ENCODE data around the gene TBC1D14. TPM values are rescaled to one million over a fixed set of nuclear protein-coding genes. Genes with fewer than 3 reads are reported as not detected.
A peak's percentile ranks its signal among the peaks of the same experiment; 100 is the strongest.

The TBC1D14 gene
- total RNA-seq: 35.4 TPM

- H3K4me1 ChIP-seq (ENCODE audit: insufficient read depth, low read length): peaks cover 59% of the 10 kb centered on the region
- no peaks in the 10 kb centered on the region for H3K27me3 ChIP-seq (ENCODE audit: insufficient read depth, low read length)
- no peaks in the 10 kb centered on the region for H3K9me3 ChIP-seq (ENCODE audit: low read depth, low read length)
- peak within 1 kb of the TSS; percentile 83 for H3K4me3 ChIP-seq (ENCODE audit: low read length)
Measured at GRCh38 chr4:6909113-6909969, at the start of gene TBC1D14. Gene TBC1D14 (plus strand): TSS chr4:6909826. CDS start chr4:6923390, 13,564 bp downstream.

DNA sequence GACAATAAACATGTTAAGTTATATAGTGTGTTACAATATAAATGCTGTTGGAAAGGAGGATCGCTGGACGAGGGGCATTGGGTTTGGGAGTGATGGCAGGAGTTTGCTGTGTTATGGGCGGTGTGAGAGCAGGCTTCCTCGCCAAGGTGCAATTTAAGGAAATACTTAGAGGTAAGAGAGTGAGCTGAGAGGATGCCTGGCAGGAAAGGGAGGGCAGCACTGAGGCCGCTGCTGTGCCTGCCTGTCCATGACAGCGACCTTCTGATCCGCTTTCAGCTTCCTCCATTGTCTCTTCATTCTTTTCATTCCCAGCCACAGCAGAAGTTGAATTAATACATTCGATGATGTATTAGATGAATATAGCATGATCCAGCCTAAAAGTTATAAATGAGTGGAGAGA lies 41.2 kb upstream of the TBC1D14 start:
- peaks cover 12% of the 10 kb centered on the region for H3K4me1 ChIP-seq (ENCODE audit: insufficient read depth, low read length)
- H3K27me3 ChIP-seq (ENCODE audit: insufficient read depth, low read length): no peaks in the 10 kb centered on the region
- no peaks in the 10 kb centered on the region for H3K9me3 ChIP-seq (ENCODE audit: low read depth, low read length)
- no peak overlapping the region for H3K4me3 ChIP-seq (ENCODE audit: low read length)

DNA sequence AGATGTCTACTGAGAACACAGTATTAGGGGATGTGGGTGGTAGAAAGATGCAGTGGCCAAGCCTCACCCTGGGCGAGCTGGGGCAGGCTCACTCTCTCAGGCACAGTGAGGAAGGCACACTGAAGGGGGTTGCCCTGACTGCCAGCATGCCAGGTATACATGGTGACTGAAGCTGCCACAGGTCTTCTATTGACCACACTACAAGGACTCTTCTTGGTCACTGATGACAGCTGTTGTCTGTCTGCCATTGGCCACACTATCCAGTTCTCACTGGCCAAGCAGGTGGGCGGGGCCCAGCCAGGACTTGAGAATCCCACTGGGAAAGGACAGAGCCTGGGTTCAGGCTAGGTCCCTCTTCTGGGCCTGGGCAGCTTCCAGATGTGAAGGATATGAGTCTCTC lies 39.7 kb upstream of the TBC1D14 start:
- H3K9me3 ChIP-seq (ENCODE audit: low read depth, low read length): no peaks in the 10 kb centered on the region
- no peak overlapping the region for H3K4me3 ChIP-seq (ENCODE audit: low read length)
- peaks cover 22% of the 10 kb centered on the region for H3K4me1 ChIP-seq (ENCODE audit: insufficient read depth, low read length)
- H3K27me3 ChIP-seq (ENCODE audit: insufficient read depth, low read length): no peaks in the 10 kb centered on the region

- no peaks in the 10 kb centered on the region for H3K27me3 ChIP-seq (ENCODE audit: insufficient read depth, low read length)
- no peak overlapping the region for H3K4me3 ChIP-seq (ENCODE audit: low read length)
- H3K9me3 ChIP-seq (ENCODE audit: low read depth, low read length): no peaks in the 10 kb centered on the region
- H3K4me1 ChIP-seq (ENCODE audit: insufficient read depth, low read length): peaks cover 36% of the 10 kb centered on the region
Measured at GRCh38 chr4:6873291-6873690, 36.3 kb upstream of the TBC1D14 start.

GRCh38 chr4:6873792-6874461 lies 35.7 kb upstream of the TBC1D14 start:
- Histone ChIP-seq H3K4me1 (ENCODE audit: insufficient read depth, low read length) (peaks cover 36% of the 10 kb centered on the region), H3K4me3 (ENCODE audit: low read length) (no peak overlapping the region), H3K27me3 (ENCODE audit: insufficient read depth, low read length) (no peaks in the 10 kb centered on the region), H3K9me3 (ENCODE audit: low read depth, low read length) (no peaks in the 10 kb centered on the region)

DNA sequence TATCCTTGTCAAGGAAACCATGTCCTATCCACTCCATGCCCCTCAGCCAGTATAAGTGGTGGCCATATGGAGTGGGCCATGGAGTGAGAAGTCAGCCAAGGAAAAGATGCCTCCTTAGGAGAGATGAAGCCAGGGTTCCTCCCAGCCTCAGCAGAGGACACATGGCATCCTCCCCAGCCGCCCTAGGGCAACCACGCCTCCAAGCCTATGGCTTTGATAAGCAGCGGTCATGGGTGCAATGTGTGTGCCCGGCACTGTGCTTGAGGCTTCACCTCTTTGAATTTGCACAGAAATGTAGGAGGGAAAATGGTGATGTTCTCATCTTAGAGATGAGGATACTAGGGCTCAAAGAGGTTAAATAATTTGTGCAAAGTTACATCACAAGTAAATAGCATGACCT lies 34.6 kb upstream of the TBC1D14 start:
- no peaks in the 10 kb centered on the region for H3K9me3 ChIP-seq (ENCODE audit: low read depth, low read length)
- no peak overlapping the region for H3K4me3 ChIP-seq (ENCODE audit: low read length)
- H3K27me3 ChIP-seq (ENCODE audit: insufficient read depth, low read length): no peaks in the 10 kb centered on the region
- peaks cover 34% of the 10 kb centered on the region for H3K4me1 ChIP-seq (ENCODE audit: insufficient read depth, low read length)

- Histone ChIP-seq H3K27me3 (ENCODE audit: insufficient read depth, low read length) (no peaks in the 10 kb centered on the region), H3K4me1 (ENCODE audit: insufficient read depth, low read length) (peaks cover 30% of the 10 kb centered on the region), H3K4me3 (ENCODE audit: low read length) (no peak overlapping the region), H3K9me3 (ENCODE audit: low read depth, low read length) (no peaks in the 10 kb centered on the region)
Measured at GRCh38 chr4:6875431-6875831, 34.2 kb upstream of the TBC1D14 start.

DNA sequence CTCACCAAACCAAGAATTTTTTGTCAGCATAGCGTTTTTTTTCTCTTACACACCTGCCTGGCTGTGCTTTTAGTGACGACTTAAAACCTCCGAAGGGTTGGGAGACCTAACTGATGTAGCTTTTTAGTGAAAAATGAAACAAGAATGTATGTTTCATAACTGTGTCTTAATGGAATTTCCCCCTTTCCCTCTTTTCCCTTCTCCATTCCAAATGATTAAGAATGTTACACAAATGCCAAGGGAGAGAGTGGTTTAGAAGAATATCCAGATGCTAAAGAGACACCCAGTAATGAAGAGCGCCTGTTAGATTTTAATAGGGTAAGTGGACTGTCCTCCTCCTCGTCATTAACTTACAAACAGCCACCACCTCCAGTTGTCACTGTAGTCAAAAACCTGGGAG lies 33.2 kb upstream of the TBC1D14 start:
- peaks cover 23% of the 10 kb centered on the region for H3K4me1 ChIP-seq (ENCODE audit: insufficient read depth, low read length)
- no peaks in the 10 kb centered on the region for H3K27me3 ChIP-seq (ENCODE audit: insufficient read depth, low read length)
- no peaks in the 10 kb centered on the region for H3K9me3 ChIP-seq (ENCODE audit: low read depth, low read length)
- H3K4me3 ChIP-seq (ENCODE audit: low read length): no peak overlapping the region

GRCh38 chr4:6877067-6877466 lies 32.6 kb upstream of the TBC1D14 start:
- Histone ChIP-seq H3K27me3 (ENCODE audit: insufficient read depth, low read length) (no peaks in the 10 kb centered on the region), H3K4me1 (ENCODE audit: insufficient read depth, low read length) (peaks cover 23% of the 10 kb centered on the region)

DNA sequence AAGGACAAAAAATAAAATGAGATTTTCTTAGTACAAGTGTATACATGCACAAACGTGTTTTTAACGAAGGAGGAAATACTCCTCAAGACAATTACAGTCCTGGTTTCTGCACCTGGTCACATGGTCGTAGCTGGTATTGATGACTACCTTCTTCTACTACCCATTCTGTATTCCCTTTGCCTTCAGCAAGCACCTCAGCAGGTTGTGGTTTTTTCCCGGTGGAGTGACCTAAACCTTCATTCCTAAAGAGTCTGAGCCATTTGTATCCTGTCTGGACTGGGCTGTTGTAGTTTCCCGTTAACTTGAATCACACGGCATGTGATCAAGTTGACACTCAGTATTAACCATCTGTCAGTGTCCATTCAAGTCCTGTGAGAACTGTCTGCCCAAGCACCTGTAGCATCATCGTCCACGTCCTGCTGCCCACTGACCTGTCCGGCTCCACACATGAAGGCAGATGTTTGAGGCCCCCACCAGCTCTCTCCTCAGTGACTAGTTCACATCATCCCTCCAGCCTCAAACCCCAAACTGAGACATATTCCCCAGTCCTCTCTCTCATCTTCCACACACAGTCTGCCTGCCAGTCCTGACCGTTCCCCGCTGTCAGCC lies 31.1 kb upstream of the TBC1D14 start:
- Histone ChIP-seq H3K4me3 (ENCODE audit: low read length) (no peak overlapping the region), H3K9me3 (ENCODE audit: low read depth, low read length) (no peaks in the 10 kb centered on the region), H3K27me3 (ENCODE audit: insufficient read depth, low read length) (no peaks in the 10 kb centered on the region), H3K4me1 (ENCODE audit: insufficient read depth, low read length) (peaks cover 23% of the 10 kb centered on the region)

More at GRCh38 chr4:6877067-6877466, 32.6 kb upstream of the TBC1D14 start:
- Histone ChIP-seq H3K4me3 (ENCODE audit: low read length) (no peak overlapping the region), H3K9me3 (ENCODE audit: low read depth, low read length) (no peaks in the 10 kb centered on the region)

DNA sequence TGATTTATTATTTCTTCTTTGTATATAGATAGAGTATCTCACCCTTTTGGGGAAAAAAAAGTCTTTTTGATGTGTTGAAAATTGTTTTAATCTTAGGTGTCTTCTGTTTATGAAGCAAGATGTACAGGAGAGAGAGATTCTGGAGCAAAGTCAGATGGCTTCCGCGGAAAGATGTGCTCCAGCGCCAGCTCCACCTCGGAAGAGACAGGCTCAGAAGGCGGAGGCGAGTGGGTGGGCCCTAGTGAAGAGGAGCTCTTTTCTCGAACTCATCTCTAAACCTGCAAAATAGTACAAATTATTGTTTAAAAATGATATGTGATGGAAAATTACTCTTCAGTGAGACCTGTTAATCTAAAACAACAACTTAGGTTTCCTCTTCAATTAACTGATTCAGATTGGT lies 28.9 kb upstream of the TBC1D14 start:
- Histone ChIP-seq H3K9me3 (ENCODE audit: low read depth, low read length) (no peaks in the 10 kb centered on the region), H3K4me1 (ENCODE audit: insufficient read depth, low read length) (peaks cover 16% of the 10 kb centered on the region), H3K27me3 (ENCODE audit: insufficient read depth, low read length) (no peaks in the 10 kb centered on the region), H3K4me3 (ENCODE audit: low read length) (no peak overlapping the region)

GRCh38 chr4:6881908-6882307 lies 27.7 kb upstream of the TBC1D14 start:
- Histone ChIP-seq H3K27me3 (ENCODE audit: insufficient read depth, low read length) (no peaks in the 10 kb centered on the region), H3K4me1 (ENCODE audit: insufficient read depth, low read length) (peaks cover 22% of the 10 kb centered on the region), H3K4me3 (ENCODE audit: low read length) (no peak overlapping the region), H3K9me3 (ENCODE audit: low read depth, low read length) (no peaks in the 10 kb centered on the region)

DNA sequence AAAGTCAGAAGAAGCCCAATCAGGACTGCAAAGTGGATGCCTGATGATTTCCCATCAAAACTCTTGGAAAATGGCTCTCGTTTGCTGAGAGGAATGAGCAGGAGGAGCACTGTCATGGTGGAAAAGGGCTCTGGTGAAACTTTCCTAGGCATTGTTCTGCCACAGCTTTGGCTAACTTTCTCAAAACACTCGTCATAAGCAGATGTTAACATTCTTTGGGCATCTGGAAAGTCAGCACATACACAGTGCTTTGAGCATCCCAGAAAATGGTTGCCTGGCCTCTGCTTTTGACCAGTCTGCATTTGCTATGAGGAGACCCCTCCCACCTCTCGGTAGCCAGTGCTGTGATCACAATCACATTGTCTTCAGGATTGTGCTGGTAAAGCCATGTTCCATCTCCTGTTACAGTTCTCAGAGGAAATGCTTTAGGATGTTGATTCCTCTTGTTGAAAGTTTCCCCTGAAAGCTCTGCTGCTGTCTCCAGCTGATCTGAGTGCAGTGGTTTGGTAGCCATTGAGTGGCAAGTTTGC lies 25.2 kb upstream of the TBC1D14 start:
- peaks cover 45% of the 10 kb centered on the region for H3K4me1 ChIP-seq (ENCODE audit: insufficient read depth, low read length)
- H3K4me3 ChIP-seq (ENCODE audit: low read length): no peak overlapping the region
- no peaks in the 10 kb centered on the region for H3K9me3 ChIP-seq (ENCODE audit: low read depth, low read length)
- H3K27me3 ChIP-seq (ENCODE audit: insufficient read depth, low read length): no peaks in the 10 kb centered on the region

- H3K4me3 ChIP-seq (ENCODE audit: low read length): no peak overlapping the region
- no peaks in the 10 kb centered on the region for H3K27me3 ChIP-seq (ENCODE audit: insufficient read depth, low read length)
- peaks cover 56% of the 10 kb centered on the region for H3K4me1 ChIP-seq (ENCODE audit: insufficient read depth, low read length)
- no peaks in the 10 kb centered on the region for H3K9me3 ChIP-seq (ENCODE audit: low read depth, low read length)
Measured at GRCh38 chr4:6885953-6886557, 23.6 kb upstream of the TBC1D14 start.

- Histone ChIP-seq H3K9me3 (ENCODE audit: low read depth, low read length) (no peaks in the 10 kb centered on the region), H3K27me3 (ENCODE audit: insufficient read depth, low read length) (no peaks in the 10 kb centered on the region), H3K4me3 (ENCODE audit: low read length) (no peak overlapping the region), H3K4me1 (ENCODE audit: insufficient read depth, low read length) (peaks cover 64% of the 10 kb centered on the region)
Measured at GRCh38 chr4:6886886-6887285, 22.7 kb upstream of the TBC1D14 start.

Measured in mononuclear cell (primary cell).